Activated T-helper 1 cell treated with anti-CD3 and anti-CD28 coated beads, Interleukin-12 subunit alpha, Interleukin-12 subunit beta, Interleukin-2, Interleukin-4 antibody, amounts not matched to agents 30 ng/mL and 10 ng/mL and 1 ng/mL, durations not matched to agents 14 hours and 24 hours and 36 hours (primary cell): ENCODE data around the gene CYP2C19. TPM values are rescaled to one million over a fixed set of nuclear protein-coding genes. Genes with fewer than 3 reads are reported as not detected.
"Not testable (repeated sequence)": the region's sequence is repeated elsewhere in the genome, so short reads cannot be mapped to it uniquely, and the experiment has no call there.

Experiments
- DNase-seq: peaks from one replicate; pipeline ENCODE4 v3.0.0; 2021; ENCODE audit warnings: low spot score
- H3K27ac Mint-ChIP-seq: one replicate; pipeline ENCODE4 v1.8.0; 2021; ENCODE audit warnings: mild to moderate bottlenecking, mixed read lengths
- H3K27me3 Mint-ChIP-seq: one replicate; pipeline ENCODE4 v1.8.0; 2022; ENCODE audit warnings: mild to moderate bottlenecking, moderate library complexity, mixed read lengths; ENCODE audit not compliant: insufficient read depth
- H3K36me3 Mint-ChIP-seq: one replicate; pipeline ENCODE4 v1.8.0; 2021; ENCODE audit warnings: low read depth, mixed read lengths
- H3K4me1 Mint-ChIP-seq: one replicate; pipeline ENCODE4 v1.8.0; 2021; ENCODE audit warnings: low read depth, mixed read lengths
- H3K4me3 Mint-ChIP-seq: one replicate; pipeline ENCODE4 v1.8.0; 2021; ENCODE audit warnings: mild to moderate bottlenecking, moderate library complexity, mixed read lengths
- H3K9me3 Mint-ChIP-seq: one replicate; pipeline ENCODE4 v1.8.0; 2021; ENCODE audit warnings: mixed read lengths
- intact Hi-C: fragments of 100-400 bp; cut with micrococcal nuclease; formaldehyde crosslinking; loops from one replicate; pipeline ENCODE4 v1.15.1; 2024
- total RNA-seq: library from RNA; stranded (reverse); gene quantifications from 2 replicates; pipeline ENCODE4 v1.2.3, GENCODE V29; 2022

CYP2C19 gene
- total RNA-seq, 1 donor from 2014 or later, result not detected

GRCh38 chr10:94803307-94803706 is 40.8 kb downstream of the CYP2C19 start:
- H3K36me3 Mint-ChIP-seq, result no peaks in the 10 kb centered on the region
- H3K27ac Mint-ChIP-seq, result no peak overlapping the region
- peaks cover 15% of the 10 kb centered on the region for H3K9me3 Mint-ChIP-seq
- H3K4me1 Mint-ChIP-seq, result no peaks in the 10 kb centered on the region
- no peak for DNase-seq
- H3K27me3 Mint-ChIP-seq, result no peaks in the 10 kb centered on the region
- H3K4me3 Mint-ChIP-seq, result no peak overlapping the region
- intact Hi-C loops, result no loop called here

GRCh38 chr10:94830025-94830424 is 67.5 kb downstream of the CYP2C19 start:
- H3K27me3 Mint-ChIP-seq, H3K4me1 Mint-ChIP-seq, H3K4me3 Mint-ChIP-seq, DNase-seq, H3K36me3 Mint-ChIP-seq, intact Hi-C loops, H3K27ac Mint-ChIP-seq: not testable (repeated sequence)
- peaks cover 21% of the 10 kb centered on the region for H3K9me3 Mint-ChIP-seq

- no peak for DNase-seq
- no peaks in the 10 kb centered on the region for H3K27me3 Mint-ChIP-seq
- H3K27ac Mint-ChIP-seq, result no peak overlapping the region
- intact Hi-C loops, result no loop called here
- H3K36me3 Mint-ChIP-seq, result no peaks in the 10 kb centered on the region
- H3K9me3 Mint-ChIP-seq, result peaks cover 13% of the 10 kb centered on the region
- no peaks in the 10 kb centered on the region for H3K4me1 Mint-ChIP-seq
- H3K4me3 Mint-ChIP-seq, result no peak overlapping the region
Observed at GRCh38 chr10:94846204-94846603, 83.7 kb downstream of the CYP2C19 start.

GRCh38 chr10:94850766-94851165 is 88.3 kb downstream of the CYP2C19 start:
- Mint-ChIP-seq H3K9me3 (peaks cover 6% of the 10 kb centered on the region), H3K27me3 (no peaks in the 10 kb centered on the region), H3K36me3 (no peaks in the 10 kb centered on the region), H3K4me3 (no peak overlapping the region), H3K4me1 (no peaks in the 10 kb centered on the region), H3K27ac (no peak overlapping the region)
- no peak for DNase-seq
- intact Hi-C loops, result no loop called here

GRCh38 chr10:94851263-94851662 is 88.8 kb downstream of the CYP2C19 start:
- intact Hi-C loops, result no loop called here
- Mint-ChIP-seq H3K4me3 (no peak overlapping the region), H3K4me1 (no peaks in the 10 kb centered on the region), H3K27me3 (no peaks in the 10 kb centered on the region), H3K9me3 (peaks cover 6% of the 10 kb centered on the region), H3K36me3 (no peaks in the 10 kb centered on the region), H3K27ac (no peak overlapping the region)
- no peak for DNase-seq

- Mint-ChIP-seq H3K4me3 (no peak overlapping the region), H3K36me3 (no peaks in the 10 kb centered on the region), H3K27ac (no peak overlapping the region), H3K9me3 (peaks cover 6% of the 10 kb centered on the region), H3K4me1 (no peaks in the 10 kb centered on the region), H3K27me3 (no peaks in the 10 kb centered on the region)
- no peak for DNase-seq
- intact Hi-C loops, result no loop called here
Observed at GRCh38 chr10:94852438-94852837, 90.0 kb downstream of the CYP2C19 start.

GRCh38 chr10:94853065-94853464 is 90.6 kb downstream of the CYP2C19 start:
- DNase-seq, result no peak
- Mint-ChIP-seq H3K36me3 (no peaks in the 10 kb centered on the region), H3K4me3 (no peak overlapping the region), H3K9me3 (peaks cover 6% of the 10 kb centered on the region), H3K27me3 (no peaks in the 10 kb centered on the region), H3K4me1 (no peaks in the 10 kb centered on the region), H3K27ac (no peak overlapping the region)
- intact Hi-C loops, result no loop called here

- Mint-ChIP-seq H3K27me3 (no peaks in the 10 kb centered on the region), H3K4me3 (no peak overlapping the region), H3K9me3 (no peaks in the 10 kb centered on the region), H3K4me1 (no peaks in the 10 kb centered on the region), H3K36me3 (no peaks in the 10 kb centered on the region), H3K27ac (no peak overlapping the region)
- intact Hi-C loops, result no loop called here
- DNase-seq, result no peak
Observed at GRCh38 chr10:94858005-94858404, 95.5 kb downstream of the CYP2C19 start.

GRCh38 chr10:94859086-94859485 is 96.6 kb downstream of the CYP2C19 start:
- Mint-ChIP-seq H3K36me3 (no peaks in the 10 kb centered on the region), H3K27me3 (no peaks in the 10 kb centered on the region), H3K4me1 (no peaks in the 10 kb centered on the region), H3K4me3 (no peak overlapping the region), H3K27ac (no peak overlapping the region), H3K9me3 (no peaks in the 10 kb centered on the region)
- DNase-seq, result no peak
- intact Hi-C loops, result no loop called here

GRCh38 chr10:94878649-94879048 is 116.2 kb downstream of the CYP2C19 start:
- no peaks in the 10 kb centered on the region for H3K4me1 Mint-ChIP-seq
- intact Hi-C loops, result no loop called here
- no peaks in the 10 kb centered on the region for H3K9me3 Mint-ChIP-seq
- no peaks in the 10 kb centered on the region for H3K36me3 Mint-ChIP-seq
- no peak overlapping the region for H3K4me3 Mint-ChIP-seq
- no peak overlapping the region for H3K27ac Mint-ChIP-seq
- no peak for DNase-seq
- H3K27me3 Mint-ChIP-seq, result peaks cover 2% of the 10 kb centered on the region

GRCh38 chr10:94879214-94879613 is 116.7 kb downstream of the CYP2C19 start:
- intact Hi-C loops, result no loop called here
- Mint-ChIP-seq H3K4me3 (no peak overlapping the region), H3K4me1 (no peaks in the 10 kb centered on the region), H3K27me3 (peaks cover 2% of the 10 kb centered on the region), H3K9me3 (no peaks in the 10 kb centered on the region), H3K36me3 (no peaks in the 10 kb centered on the region), H3K27ac (no peak overlapping the region)
- DNase-seq, result no peak

- no peaks in the 10 kb centered on the region for H3K4me1 Mint-ChIP-seq
- no peak for DNase-seq
- no peaks in the 10 kb centered on the region for H3K9me3 Mint-ChIP-seq
- no peaks in the 10 kb centered on the region for H3K36me3 Mint-ChIP-seq
- no peak overlapping the region for H3K27ac Mint-ChIP-seq
- H3K27me3 Mint-ChIP-seq, result no peaks in the 10 kb centered on the region
- intact Hi-C loops, result no loop called here
- no peak overlapping the region for H3K4me3 Mint-ChIP-seq
Observed at GRCh38 chr10:94889123-94889522, 126.6 kb downstream of the CYP2C19 start.

GRCh38 chr10:94890264-94891022 is 128.0 kb downstream of the CYP2C19 start:
- Mint-ChIP-seq H3K4me1 (no peaks in the 10 kb centered on the region), H3K9me3 (no peaks in the 10 kb centered on the region), H3K4me3 (no peak overlapping the region), H3K36me3 (no peaks in the 10 kb centered on the region), H3K27ac (no peak overlapping the region), H3K27me3 (no peaks in the 10 kb centered on the region)
- DNase-seq, result no peak
- intact Hi-C loops, result no loop called here

- H3K27ac Mint-ChIP-seq, DNase-seq, intact Hi-C loops, H3K27me3 Mint-ChIP-seq, H3K36me3 Mint-ChIP-seq, H3K4me1 Mint-ChIP-seq, H3K4me3 Mint-ChIP-seq, H3K9me3 Mint-ChIP-seq: not testable (repeated sequence)
Observed at GRCh38 chr10:94898414-94898813, 135.9 kb downstream of the CYP2C19 start.
